SHP77 (cell line): Measurements from ENCODE around the gene CAMTA1.

Experiments used
- DNase-seq, 2 experiments: peaks; one replicate each; lab custom pipeline; 2025; lab: John Stamatoyannopoulos, UW

CAMTA1 gene

GRCh38 chr1:7576946-7577657 is 791.8 kb downstream of the CAMTA1 start:
- peak; percentile 30 to 34 for DNase-seq

- DNase-seq: no peak
Measured at GRCh38 chr1:7578206-7578605, 793.0 kb downstream of the CAMTA1 start.

- no peak for DNase-seq
Measured at GRCh38 chr1:7579016-7579415, 793.8 kb downstream of the CAMTA1 start.

- no peak for DNase-seq
Measured at GRCh38 chr1:7579831-7580804, 794.9 kb downstream of the CAMTA1 start.

GRCh38 chr1:7580923-7581753 is 795.9 kb downstream of the CAMTA1 start:
- DNase-seq: no peak

GRCh38 chr1:7581754-7582459 is 796.7 kb downstream of the CAMTA1 start:
- DNase-seq: no peak

- peak in 1 of 2 experiments; percentile 17 for DNase-seq
Measured at GRCh38 chr1:7582460-7582972, 797.3 kb downstream of the CAMTA1 start.

- no peak for DNase-seq
Measured at GRCh38 chr1:7583291-7584096, 798.2 kb downstream of the CAMTA1 start.

GRCh38 chr1:7584157-7584556 is 798.9 kb downstream of the CAMTA1 start:
- no peak for DNase-seq

- no peak for DNase-seq
Measured at GRCh38 chr1:7584643-7585042, 799.4 kb downstream of the CAMTA1 start.

GRCh38 chr1:7585216-7585907 is 800.1 kb downstream of the CAMTA1 start:
- DNase-seq: no peak

GRCh38 chr1:7586031-7586941 is 801.0 kb downstream of the CAMTA1 start:
- DNase-seq: no peak

- DNase-seq: no peak
Measured at GRCh38 chr1:7587108-7587772, 802.0 kb downstream of the CAMTA1 start.

- no peak for DNase-seq
Measured at GRCh38 chr1:7587773-7588456, 802.7 kb downstream of the CAMTA1 start.

- DNase-seq: no peak
Measured at GRCh38 chr1:7588457-7588827, 803.2 kb downstream of the CAMTA1 start.

GRCh38 chr1:7589080-7589735 is 804.0 kb downstream of the CAMTA1 start:
- DNase-seq: no peak
